ENCODE measurements around the gene KIF9. TPM values are rescaled to one million over a fixed set of nuclear protein-coding genes. Genes with fewer than 3 reads are reported as not detected.

Gene KIF9
- total RNA-seq, 1 donor from 2014 or later = 0.98 TPM

DNA sequence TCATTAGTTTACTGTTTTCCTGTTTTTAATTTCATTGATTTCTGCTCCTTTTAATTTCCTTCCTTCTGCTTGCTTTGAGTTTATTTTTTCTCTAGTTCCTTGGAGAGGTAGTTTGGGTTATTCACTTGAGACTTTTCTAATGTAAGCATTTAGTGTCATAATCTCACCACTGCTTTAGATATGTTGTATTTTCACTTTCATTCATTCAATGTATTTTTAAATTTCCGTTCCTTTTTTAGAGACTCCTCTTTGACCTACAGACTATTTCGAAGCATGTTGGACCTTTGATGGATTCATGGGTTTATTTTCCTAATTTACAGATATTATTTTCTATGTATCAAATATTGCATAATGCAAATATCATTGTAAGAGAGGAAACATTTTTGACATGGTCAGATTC lies 23.4 kb upstream of the KIF9 start:
- Histone ChIP-seq H3K36me3 (peaks cover 0 to 7% of the 10 kb centered on the region in 2 donors), H3K4me1 (no peaks in the 10 kb centered on the region), H3K27me3 (no peaks in the 10 kb centered on the region), H3K9me3 (no peaks in the 10 kb centered on the region), H3K4me3 (no peak overlapping the region), H3K27ac (no peak overlapping the region)
- no peak for DNase-seq (ENCODE audit: extremely low spot score in 2 of 2)
- TF ChIP-seq, protein P1, sequence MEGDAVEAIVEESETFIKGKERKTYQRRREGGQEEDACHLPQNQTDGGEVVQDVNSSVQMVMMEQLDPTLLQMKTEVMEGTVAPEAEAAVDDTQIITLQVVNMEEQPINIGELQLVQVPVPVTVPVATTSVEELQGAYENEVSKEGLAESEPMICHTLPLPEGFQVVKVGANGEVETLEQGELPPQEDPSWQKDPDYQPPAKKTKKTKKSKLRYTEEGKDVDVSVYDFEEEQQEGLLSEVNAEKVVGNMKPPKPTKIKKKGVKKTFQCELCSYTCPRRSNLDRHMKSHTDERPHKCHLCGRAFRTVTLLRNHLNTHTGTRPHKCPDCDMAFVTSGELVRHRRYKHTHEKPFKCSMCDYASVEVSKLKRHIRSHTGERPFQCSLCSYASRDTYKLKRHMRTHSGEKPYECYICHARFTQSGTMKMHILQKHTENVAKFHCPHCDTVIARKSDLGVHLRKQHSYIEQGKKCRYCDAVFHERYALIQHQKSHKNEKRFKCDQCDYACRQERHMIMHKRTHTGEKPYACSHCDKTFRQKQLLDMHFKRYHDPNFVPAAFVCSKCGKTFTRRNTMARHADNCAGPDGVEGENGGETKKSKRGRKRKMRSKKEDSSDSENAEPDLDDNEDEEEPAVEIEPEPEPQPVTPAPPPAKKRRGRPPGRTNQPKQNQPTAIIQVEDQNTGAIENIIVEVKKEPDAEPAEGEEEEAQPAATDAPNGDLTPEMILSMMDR (IDR thresholded peaks at IDR 0.05) = no peak
- TF ChIP-seq POLR2A (IDR thresholded peaks at IDR 0.05) (no peak), POLR2AphosphoS5 (IDR thresholded peaks at IDR 0.05; ENCODE audit: insufficient read depth in 1 of 2, low read depth in 1 of 2) (no peak)
- intact Hi-C loops (cut with DNase I) = no loop called here

GRCh38 chr3:47301456-47301855 lies 18.9 kb upstream of the KIF9 start:
- intact Hi-C loops (cut with DNase I) = no loop called here
- H3K36me3 ChIP-seq = peaks cover 0 to 7% of the 10 kb centered on the region in 2 donors
- no peak overlapping the region for H3K27ac ChIP-seq
- TF ChIP-seq, protein P1 (IDR thresholded peaks at IDR 0.05) = no peak
- TF ChIP-seq POLR2A (IDR thresholded peaks at IDR 0.05) (no peak), POLR2AphosphoS5 (IDR thresholded peaks at IDR 0.05; ENCODE audit: insufficient read depth in 1 of 2, low read depth in 1 of 2) (no peak)
- no peaks in the 10 kb centered on the region for H3K9me3 ChIP-seq
- H3K4me1 ChIP-seq = peaks cover 10% of the 10 kb centered on the region
- no peak overlapping the region for H3K4me3 ChIP-seq
- DNase-seq (ENCODE audit: extremely low spot score in 2 of 2) = no peak
- H3K27me3 ChIP-seq = no peaks in the 10 kb centered on the region

DNA sequence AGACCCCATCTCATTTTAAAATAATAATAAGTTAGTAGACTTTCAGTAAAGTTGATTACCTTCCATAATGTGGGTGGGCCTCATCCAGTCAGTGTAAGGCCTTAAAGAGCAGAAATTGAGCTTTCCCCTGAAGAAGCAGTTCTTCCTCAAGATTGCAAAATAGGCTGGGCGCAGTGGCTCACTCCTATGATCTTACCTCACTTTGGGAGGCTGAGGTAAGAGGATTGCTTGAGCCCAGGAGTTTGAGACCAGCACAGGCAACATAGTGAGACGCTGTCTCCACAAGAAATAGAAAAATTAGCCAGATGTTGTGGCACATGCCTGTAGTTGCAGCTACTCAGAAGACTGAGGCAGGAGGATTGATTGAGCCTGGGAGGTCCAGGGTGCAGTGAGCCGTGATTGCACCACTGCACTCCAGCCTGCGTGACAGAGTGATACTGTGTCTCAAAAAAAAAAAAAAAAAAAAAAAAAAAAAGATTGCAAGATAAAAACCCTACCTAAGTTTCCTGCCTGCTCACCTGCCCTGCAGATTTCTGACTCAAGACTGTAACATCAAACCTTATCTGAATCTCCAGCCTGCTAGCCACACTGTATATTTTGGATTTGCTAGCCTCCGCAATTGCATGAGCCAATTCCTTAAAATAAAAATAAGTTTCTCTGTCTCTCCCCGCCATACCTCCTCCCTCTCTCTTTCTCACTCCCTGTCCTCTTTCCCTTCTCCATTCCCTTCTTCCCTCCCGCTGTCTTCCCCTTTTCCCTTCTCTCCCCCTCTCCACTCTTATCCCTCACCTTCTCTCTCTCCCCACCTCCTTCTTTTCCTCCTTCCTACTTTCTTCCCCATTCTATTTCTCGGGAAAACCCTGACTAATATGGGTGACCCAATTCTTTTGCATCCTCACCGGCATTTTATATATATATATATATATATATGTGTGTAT lies 17.1 kb upstream of the KIF9 start:
- H3K4me3 ChIP-seq = no peak overlapping the region
- intact Hi-C loops (cut with DNase I) = no loop called here
- H3K27me3 ChIP-seq = no peaks in the 10 kb centered on the region
- TF ChIP-seq, protein P1 (IDR thresholded peaks at IDR 0.05) = no peak
- TF ChIP-seq POLR2A (IDR thresholded peaks at IDR 0.05) (no peak), POLR2AphosphoS5 (IDR thresholded peaks at IDR 0.05; ENCODE audit: insufficient read depth in 1 of 2, low read depth in 1 of 2) (no peak)
- H3K9me3 ChIP-seq = no peaks in the 10 kb centered on the region
- no peak for DNase-seq (ENCODE audit: extremely low spot score in 2 of 2)
- H3K27ac ChIP-seq = no peak overlapping the region
- H3K4me1 ChIP-seq = peaks cover 12% of the 10 kb centered on the region
- peaks cover 0 to 7% of the 10 kb centered on the region in 2 donors for H3K36me3 ChIP-seq

- Histone ChIP-seq H3K4me3 (no peak overlapping the region), H3K4me1 (peaks cover 20% of the 10 kb centered on the region), H3K9me3 (no peaks in the 10 kb centered on the region), H3K27ac (no peak overlapping the region), H3K36me3 (peaks cover 0 to 7% of the 10 kb centered on the region in 2 donors), H3K27me3 (no peaks in the 10 kb centered on the region)
- intact Hi-C loops (cut with DNase I) = no loop called here
- no peak for DNase-seq (ENCODE audit: extremely low spot score in 2 of 2)
- TF ChIP-seq, protein P1 (IDR thresholded peaks at IDR 0.05) = no peak
- TF ChIP-seq POLR2A (IDR thresholded peaks at IDR 0.05) = no peak
- TF ChIP-seq POLR2AphosphoS5 (IDR thresholded peaks at IDR 0.05; ENCODE audit: insufficient read depth in 1 of 2, low read depth in 1 of 2) = no peak
Observed at GRCh38 chr3:47298439-47298838, 15.8 kb upstream of the KIF9 start.

Measured in vagina (tissue), 2 donors.